IMR-90 (cell line): ENCODE data around the gene OBI1. TPM values are rescaled to one million over a fixed set of nuclear protein-coding genes. Genes with fewer than 3 reads are reported as not detected.

Experiments used
- ATAC-seq: fragments of 200-7000 bp; cut with Tn5 transposase; 2 replicates; pipeline ENCODE4 v1.9.1; 2020; ENCODE audit warnings: low read depth, mild to moderate bottlenecking, moderate library complexity
- BruUV-seq: library from RNA; stranded (reverse); fragments of 400-500 nt; replicated peaks from 2 replicates; lab custom pipeline; 2021; lab: Mats Ljungman, UMichigan
- CTCF ChIA-PET: fragments of 300-600 bp; formaldehyde crosslinking; extraction: SDS; loops from one replicate; lab custom pipeline; 2021; ENCODE audit warnings: antibody characterized with exemption; lab: Yijun Ruan, JAX
- POLR2A ChIA-PET: fragments of 300-600 bp; sonication (Branson Sonifier 250); formaldehyde crosslinking; loops from one replicate; lab custom pipeline; 2022; ENCODE audit warnings: antibody characterized with exemption; ENCODE audit not compliant: unreplicated experiment; lab: Charles Lee
- DNase-seq: peaks from one replicate; pipeline ENCODE4 v3.0.0; 2013
- H2AFZ ChIP-seq: replicated peaks from 2 replicates; pipeline ENCODE3; 2013; ENCODE audit warnings: low read length, mild to moderate bottlenecking; ENCODE audit not compliant: poor library complexity
- H2AK5ac ChIP-seq: 2 replicates; pipeline ENCODE4 v1.6.1; 2013; ENCODE audit warnings: low read depth, low read length, inconsistent platforms
- H2AK9ac ChIP-seq: replicated peaks from 2 replicates; pipeline ENCODE3; 2013; ENCODE audit warnings: mild to moderate bottlenecking, low read depth, low read length, moderate library complexity; ENCODE audit not compliant: poor library complexity
- H2BK120ac ChIP-seq: 2 replicates; pipeline ENCODE4 v1.6.1; 2013; ENCODE audit warnings: low read depth, low read length, inconsistent platforms
- H2BK15ac ChIP-seq: 3 replicates; pipeline ENCODE4 v1.6.1; 2013; ENCODE audit warnings: low read depth, low read length, inconsistent platforms
- H2BK20ac ChIP-seq: 2 replicates; pipeline ENCODE4 v1.6.1; 2013; ENCODE audit warnings: low read depth, mild to moderate bottlenecking, inconsistent platforms, low read length, moderate library complexity
- H2BK5ac ChIP-seq: 2 replicates; pipeline ENCODE4 v1.6.1; 2013; ENCODE audit warnings: mild to moderate bottlenecking, low read depth, low read length, inconsistent platforms; ENCODE audit not compliant: poor library complexity, severe bottlenecking
- H3K14ac ChIP-seq: replicated peaks from 2 replicates; pipeline ENCODE4 v1.6.1; 2013; ENCODE audit warnings: low read depth, low read length, inconsistent platforms
- H3K18ac ChIP-seq: 2 replicates; pipeline ENCODE4 v1.6.1; 2013; ENCODE audit warnings: low read depth, low read length, control low read depth
- H3K23ac ChIP-seq: 2 replicates; pipeline ENCODE4 v1.6.1; 2013; ENCODE audit warnings: low read depth, low read length, inconsistent platforms
- H3K27ac ChIP-seq: 2 replicates; pipeline ENCODE4 v1.5.1; 2013; ENCODE audit warnings: mild to moderate bottlenecking, control low read depth, low read length; ENCODE audit not compliant: insufficient read depth
- H3K27me3 ChIP-seq: 2 replicates; pipeline ENCODE4 v1.6.1; 2013; ENCODE audit warnings: low read length; ENCODE audit not compliant: control insufficient read depth, insufficient read depth
- H3K36me3 ChIP-seq: 2 replicates; pipeline ENCODE4 v1.6.1; 2013; ENCODE audit warnings: low read length, mixed read lengths; ENCODE audit not compliant: control insufficient read depth, insufficient read depth
- H3K4ac ChIP-seq: 2 replicates; pipeline ENCODE4 v1.6.1; 2013; ENCODE audit warnings: low read depth, low read length, inconsistent platforms
- H3K4me1 ChIP-seq: 2 replicates; pipeline ENCODE4 v1.6.1; 2013; ENCODE audit warnings: low read length, mixed read lengths; ENCODE audit not compliant: control insufficient read depth, insufficient read depth
- H3K4me2 ChIP-seq: 2 replicates; pipeline ENCODE4 v1.6.1; 2013; ENCODE audit warnings: low read depth, mild to moderate bottlenecking, control low read depth, low read length, moderate library complexity
- H3K4me3 ChIP-seq: 2 replicates; pipeline ENCODE4 v1.5.1; 2013; ENCODE audit warnings: low read depth, mild to moderate bottlenecking, control low read depth, low read length, moderate library complexity; ENCODE audit not compliant: insufficient read depth
- H3K56ac ChIP-seq: 2 replicates; pipeline ENCODE4 v1.6.1; 2013; ENCODE audit warnings: low read length, inconsistent platforms; ENCODE audit not compliant: insufficient read depth; ENCODE audit errors: extremely low read depth
- H3K79me1 ChIP-seq, 2 experiments: 2 replicates each; pipeline ENCODE4 v1.6.1; 2013; ENCODE audit warnings: low read length in 2 of 2, inconsistent platforms in 1 of 2, low read depth in 1 of 2
- H3K9ac ChIP-seq: 2 replicates; pipeline ENCODE4 v1.6.1; 2013; ENCODE audit warnings: low read depth, low read length, control low read depth
- H3K9me1 ChIP-seq: 2 replicates; pipeline ENCODE4 v1.6.1; 2013; ENCODE audit warnings: low read length, inconsistent platforms; ENCODE audit not compliant: insufficient read depth
- H3K9me3 ChIP-seq: 2 replicates; pipeline ENCODE4 v1.6.1; 2013; ENCODE audit warnings: low read length; ENCODE audit not compliant: control insufficient read depth, insufficient read depth
- H4K20me1 ChIP-seq: 2 replicates; pipeline ENCODE4 v1.6.1; 2013; ENCODE audit warnings: low read length, inconsistent platforms; ENCODE audit not compliant: insufficient read depth
- H4K5ac ChIP-seq: 2 replicates; pipeline ENCODE4 v1.6.1; 2013; ENCODE audit warnings: mild to moderate bottlenecking, low read depth, low read length, control low read depth
- H4K8ac ChIP-seq, 2 experiments: 2 replicates each; pipeline ENCODE4 v1.6.1; 2013; ENCODE audit warnings: low read depth in 2 of 2, low read length in 2 of 2, control low read depth in 1 of 2, inconsistent platforms in 1 of 2
- H4K91ac ChIP-seq: 2 replicates; pipeline ENCODE4 v1.6.1; 2013; ENCODE audit warnings: low read depth, low read length, inconsistent platforms; ENCODE audit not compliant: insufficient read depth
- MAZ ChIP-seq: IDR thresholded peaks from 2 replicates; pipeline ENCODE4 v1.6.1; 2012; ENCODE audit warnings: low read depth, mild to moderate bottlenecking, low read length, improper control_type of control experiment, moderate library complexity, borderline replicate concordance
- MXI1 ChIP-seq: IDR thresholded peaks from 2 replicates; pipeline ENCODE4 v1.6.1; 2012; ENCODE audit warnings: low read depth, mild to moderate bottlenecking, low read length, moderate library complexity, borderline replicate concordance
- NFE2L2 ChIP-seq: fragments of 150-350 bp; IDR thresholded peaks from 2 replicates; pipeline ENCODE4 v1.6.1; 2016; ENCODE audit warnings: low read depth, mild to moderate bottlenecking, low read length
- POLR2A ChIP-seq: IDR thresholded peaks from 2 replicates; pipeline ENCODE4 v1.6.1; 2012; ENCODE audit warnings: mild to moderate bottlenecking, low read depth, low read length
- RFX5 ChIP-seq: IDR thresholded peaks from 2 replicates; pipeline ENCODE4 v1.8.0; 2012; ENCODE audit warnings: low read depth, mild to moderate bottlenecking, low read length, moderate library complexity
- SMC3 ChIP-seq: fragments of 150-350 bp; IDR thresholded peaks from 2 replicates; pipeline ENCODE4 v1.6.1; 2016; ENCODE audit warnings: low read depth, mild to moderate bottlenecking, antibody characterized with exemption, low read length, moderate library complexity
- whole genome bisulfite sequencing, 2 experiments: methylation state at CpG; one replicate each; pipeline versions ENCODE4 v1.1.5 to v1.1.7; 2013; ENCODE audit warnings: missing lambda C conversion rate in 2 of 2; ENCODE audit not compliant: insufficient read length in 1 of 2; ENCODE audit errors: extremely low coverage in 2 of 2; 5-methylcytosine and 5-hydroxymethylcytosine counted together
- dilution Hi-C: fragments of 300-500 bp; cut with HindIII; formaldehyde crosslinking; loops from one replicate; pipeline ENCODE4 v1.14.3; 2018; ENCODE audit warnings: low sequenced_read_pairs; ENCODE audit not compliant: unreplicated experiment
- in situ Hi-C: fragments of 300-500 bp; cut with MboI; formaldehyde crosslinking; loops from 3 replicates; pipeline ENCODE4 v1.14.3; 2019; ENCODE audit warnings: low sequenced_read_pairs, inconsistent platforms, mixed read lengths
- intact Hi-C: fragments of 100-400 bp; cut with micrococcal nuclease; formaldehyde crosslinking; loops from 2 replicates; pipeline ENCODE4 v1.10.0; 2022
- polyA plus RNA-seq, 3 experiments: library from polyadenylated mRNA; depleted of rRNA; stranded (reverse); fragments of >200 nt; gene quantifications; 2 replicates each; pipeline ENCODE4 v1.2.3, GENCODE V29; 2012; ENCODE audit warnings: low replicate concordance in 1 of 3
- total RNA-seq: library from RNA; depleted of rRNA; stranded (reverse); fragments of >200 nt; gene quantifications from 2 replicates; pipeline ENCODE4 v1.2.3, GENCODE V29; 2012

Gene OBI1
- total and polyA plus RNA-seq, 2 of the 4 experiments (the other 2 are of a cell fraction), result 4.4 to 11.8 TPM

- no peak for TF ChIP-seq RFX5
- TF ChIP-seq MAZ, result no peak
- no peak for TF ChIP-seq MXI1
These were observed 21.2 kb upstream of the OBI1 start (continued) for GRCh38 chr13:78680115-78680561.

GRCh38 chr13:78679329-78679728 lies 20.4 kb upstream of the OBI1 start:
- Histone ChIP-seq H3K9ac (no peak overlapping the region), H3K36me3 (no peaks in the 10 kb centered on the region), H2BK15ac (no peak overlapping the region), H3K9me1 (no peaks in the 10 kb centered on the region), H2AK9ac (no peak overlapping the region), H4K8ac (no peak overlapping the region), H4K91ac (no peak overlapping the region), H2BK20ac (no peak overlapping the region), H3K4ac (no peak overlapping the region), H3K4me3 (no peak overlapping the region), H3K18ac (no peak overlapping the region), H3K23ac (no peak overlapping the region), H3K79me1 (no peaks in the 10 kb centered on the region), H4K5ac (no peak overlapping the region), H2AFZ (no peak overlapping the region), H3K4me1 (no peaks in the 10 kb centered on the region), H3K27me3 (peaks cover 2% of the 10 kb centered on the region), H3K4me2 (no peak overlapping the region), H3K14ac (no peak overlapping the region), H3K56ac (no peak overlapping the region), H3K27ac (no peak overlapping the region), H2BK5ac (no peak overlapping the region), H2BK120ac (no peak overlapping the region), H3K9me3 (no peaks in the 10 kb centered on the region), H4K20me1 (no peaks in the 10 kb centered on the region), H2AK5ac (no peak overlapping the region)
- dilution Hi-C loops, result no loop called here
- intact Hi-C loops, result no loop called here
- no TSS peak for BruUV-seq
- no CpG with 5 or more reads among the region's 1 CpG for WGBS, 2 experiments
- ChIA-PET CTCF (no interaction called here), POLR2A (no interaction called here)
- DNase-seq, result no peak
- in situ Hi-C loops, result no loop called here
- TF ChIP-seq SMC3 (no peak), NFE2L2 (no peak), POLR2A (no peak)
- no peak for ATAC-seq
